Measurements from ENCODE around the gene KIAA0232.

The KIAA0232 gene

DNA sequence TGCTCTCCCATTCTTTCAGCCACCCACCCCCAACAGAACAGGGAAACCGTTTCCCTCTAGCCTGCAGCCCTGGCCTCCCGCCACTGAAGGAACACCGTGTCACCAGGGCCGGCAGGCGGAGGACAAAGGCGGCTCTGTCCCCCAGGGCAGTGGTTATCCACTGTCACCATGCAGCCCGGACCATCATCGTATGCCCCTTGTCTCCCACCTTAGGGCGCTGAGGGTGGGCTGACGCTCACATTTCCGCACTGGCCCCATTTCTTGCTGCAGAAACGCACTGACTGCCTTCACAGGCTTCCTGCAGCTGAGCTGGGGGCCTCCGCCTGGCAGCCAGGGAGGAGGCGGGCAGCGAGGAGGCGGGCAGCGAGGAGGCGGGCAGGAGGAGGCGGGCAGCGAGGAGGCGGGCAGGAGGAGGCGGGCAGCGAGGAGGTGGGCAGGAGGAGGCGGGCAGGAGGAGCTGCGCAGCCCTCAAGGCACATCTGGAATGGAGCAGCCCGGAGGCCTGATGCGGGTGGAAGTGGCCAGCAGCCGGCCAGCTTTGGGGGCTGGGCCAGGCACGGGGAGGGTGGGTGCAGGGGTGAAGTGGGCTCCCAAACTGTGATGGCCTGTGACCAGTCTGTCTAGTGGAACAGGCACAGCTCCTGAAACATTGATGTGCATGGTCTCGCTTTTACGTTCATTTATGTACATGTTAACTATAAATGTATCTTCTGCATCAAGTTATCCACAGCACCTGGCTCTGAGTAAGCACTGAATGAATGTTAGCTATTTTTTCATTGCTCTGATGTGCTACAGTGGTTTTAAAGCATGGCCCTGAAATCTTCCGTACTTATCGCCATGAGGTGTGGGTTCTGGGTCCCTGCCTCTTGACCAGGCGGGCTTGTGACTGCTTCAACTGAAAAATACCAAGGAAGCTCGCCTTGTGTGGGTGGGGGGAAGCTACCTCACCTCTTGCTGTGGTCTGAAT lies 20.6 kb upstream of the KIAA0232 start:
- no peak for DNase-seq
- TF ChIP-seq, protein P1, sequence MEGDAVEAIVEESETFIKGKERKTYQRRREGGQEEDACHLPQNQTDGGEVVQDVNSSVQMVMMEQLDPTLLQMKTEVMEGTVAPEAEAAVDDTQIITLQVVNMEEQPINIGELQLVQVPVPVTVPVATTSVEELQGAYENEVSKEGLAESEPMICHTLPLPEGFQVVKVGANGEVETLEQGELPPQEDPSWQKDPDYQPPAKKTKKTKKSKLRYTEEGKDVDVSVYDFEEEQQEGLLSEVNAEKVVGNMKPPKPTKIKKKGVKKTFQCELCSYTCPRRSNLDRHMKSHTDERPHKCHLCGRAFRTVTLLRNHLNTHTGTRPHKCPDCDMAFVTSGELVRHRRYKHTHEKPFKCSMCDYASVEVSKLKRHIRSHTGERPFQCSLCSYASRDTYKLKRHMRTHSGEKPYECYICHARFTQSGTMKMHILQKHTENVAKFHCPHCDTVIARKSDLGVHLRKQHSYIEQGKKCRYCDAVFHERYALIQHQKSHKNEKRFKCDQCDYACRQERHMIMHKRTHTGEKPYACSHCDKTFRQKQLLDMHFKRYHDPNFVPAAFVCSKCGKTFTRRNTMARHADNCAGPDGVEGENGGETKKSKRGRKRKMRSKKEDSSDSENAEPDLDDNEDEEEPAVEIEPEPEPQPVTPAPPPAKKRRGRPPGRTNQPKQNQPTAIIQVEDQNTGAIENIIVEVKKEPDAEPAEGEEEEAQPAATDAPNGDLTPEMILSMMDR (IDR thresholded peaks at IDR 0.05; ENCODE audit: low read depth, low read length), result no peak

DNA sequence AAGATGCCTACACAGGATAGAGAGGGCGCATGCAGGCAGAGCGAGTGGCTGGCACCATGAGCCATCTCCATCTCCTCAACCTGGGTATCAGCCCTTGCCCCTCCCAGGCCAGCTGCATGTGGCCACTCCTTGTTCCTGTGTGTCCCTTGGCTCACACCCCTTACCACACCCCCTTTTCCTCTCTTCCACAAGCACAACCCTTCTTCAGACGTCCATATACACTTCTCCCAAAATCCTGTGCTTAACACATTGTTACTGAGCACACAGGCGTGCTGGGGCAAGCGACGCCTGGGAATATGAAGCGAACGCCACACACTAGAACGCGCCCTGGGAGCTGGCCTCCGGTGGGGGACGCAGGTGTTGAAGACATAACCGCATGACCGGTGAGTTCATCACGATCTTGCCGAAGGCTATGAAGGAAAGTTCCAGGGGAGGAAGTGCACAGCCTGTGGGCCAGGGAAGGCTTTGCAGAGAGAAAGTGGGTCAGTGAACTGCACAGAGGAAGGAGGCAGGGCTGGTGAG lies 19.1 kb upstream of the KIAA0232 start:
- H3K36me3 ChIP-seq, result no peaks in the 10 kb centered on the region
- DNase-seq, result no peak
- H3K4me1 ChIP-seq, result no peaks in the 10 kb centered on the region
- no peaks in the 10 kb centered on the region for H3K9me3 ChIP-seq
- H3K4me3 ChIP-seq (ENCODE audit: low read depth, low read length), result no peak overlapping the region
- H3K27me3 ChIP-seq, result no peaks in the 10 kb centered on the region
- TF ChIP-seq, protein P1 (IDR thresholded peaks at IDR 0.05; ENCODE audit: low read depth, low read length), result peak; percentile 19; the same call in 1 of the 2 replicates

More for the DNA sequence above, 20.6 kb upstream of the KIAA0232 start:
- H3K27me3 ChIP-seq, result no peaks in the 10 kb centered on the region
- no peaks in the 10 kb centered on the region for H3K9me3 ChIP-seq
- no peak overlapping the region for H3K4me3 ChIP-seq (ENCODE audit: low read depth, low read length)
- H3K36me3 ChIP-seq, result no peaks in the 10 kb centered on the region
- H3K4me1 ChIP-seq, result no peaks in the 10 kb centered on the region

DNA sequence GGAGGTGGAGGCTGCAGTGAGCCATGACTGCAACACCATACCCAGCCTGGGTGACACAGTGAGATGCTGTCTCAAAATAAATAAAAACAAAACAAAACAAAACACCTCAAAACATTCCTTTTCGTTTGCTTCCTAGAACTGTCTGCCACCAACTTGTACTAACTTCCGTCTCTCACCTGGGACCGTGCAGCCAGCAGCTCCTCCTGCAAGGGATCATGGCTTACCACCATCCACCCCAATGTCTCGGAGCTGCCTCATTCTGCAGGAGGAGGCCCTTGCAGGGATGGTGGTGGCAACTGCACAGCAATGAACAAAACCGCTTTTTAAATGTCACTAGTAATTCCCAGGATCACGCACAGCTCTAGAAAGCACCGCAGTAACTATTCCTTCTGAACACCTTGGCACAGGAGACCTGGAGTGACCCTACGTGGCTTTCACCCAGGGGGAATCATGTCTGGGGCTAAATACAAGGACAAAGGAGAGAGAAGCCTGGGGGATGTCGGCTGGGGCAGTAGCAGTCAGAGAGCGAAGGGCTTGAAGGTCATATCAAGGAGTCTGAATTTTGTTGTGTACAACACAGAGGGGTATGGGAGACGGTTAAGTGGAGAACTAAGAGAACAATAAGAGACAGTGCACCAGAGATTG lies 17.4 kb upstream of the KIAA0232 start:
- TF ChIP-seq, protein P1 (IDR thresholded peaks at IDR 0.05; ENCODE audit: low read depth, low read length), result no peak
- DNase-seq, result no peak
- Histone ChIP-seq H3K4me3 (ENCODE audit: low read depth, low read length) (no peak overlapping the region), H3K36me3 (no peaks in the 10 kb centered on the region), H3K9me3 (no peaks in the 10 kb centered on the region), H3K4me1 (no peaks in the 10 kb centered on the region), H3K27me3 (no peaks in the 10 kb centered on the region)

DNA sequence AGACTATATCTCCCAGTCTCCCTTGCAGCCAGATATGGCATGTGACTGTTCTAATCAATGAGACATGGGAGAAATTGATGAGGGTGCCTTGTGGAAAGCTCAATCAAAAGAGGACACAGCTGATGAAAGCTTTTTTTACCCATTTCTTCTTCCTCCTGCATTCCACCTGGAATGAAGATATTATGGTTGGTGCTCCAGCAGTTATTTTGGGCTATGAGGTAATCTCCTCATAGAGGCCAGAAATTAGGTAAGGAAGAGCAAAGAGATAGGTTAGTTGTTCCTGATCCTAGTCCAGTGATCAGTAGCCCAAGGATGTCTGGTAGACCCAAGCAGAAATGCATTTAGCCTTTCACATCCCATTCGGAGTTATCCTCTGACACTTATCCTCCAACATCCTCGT lies 16.8 kb upstream of the KIAA0232 start:
- TF ChIP-seq, protein P1 (IDR thresholded peaks at IDR 0.05; ENCODE audit: low read depth, low read length), result no peak
- Histone ChIP-seq H3K9me3 (no peaks in the 10 kb centered on the region), H3K4me3 (ENCODE audit: low read depth, low read length) (no peak overlapping the region), H3K4me1 (no peaks in the 10 kb centered on the region), H3K36me3 (no peaks in the 10 kb centered on the region), H3K27me3 (no peaks in the 10 kb centered on the region)
- DNase-seq, result no peak

DNA sequence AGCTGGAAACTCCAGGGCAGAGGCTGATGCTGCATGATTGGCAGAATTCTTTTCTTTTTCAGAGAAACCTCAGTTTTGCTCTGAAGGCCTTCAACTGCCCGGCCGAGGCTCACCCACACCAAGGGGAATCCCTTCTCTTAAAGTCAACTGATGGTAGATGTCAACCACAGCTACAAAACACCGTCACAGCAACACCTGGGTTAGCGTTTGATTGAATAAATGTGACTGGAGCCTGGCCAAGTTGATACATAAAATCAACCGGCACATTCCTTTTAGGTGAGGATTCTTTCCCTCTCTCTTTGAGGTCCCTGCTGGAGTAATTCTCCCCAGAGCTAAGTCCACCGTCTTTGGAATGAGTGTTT lies 15.2 kb upstream of the KIAA0232 start:
- Histone ChIP-seq H3K4me1 (no peaks in the 10 kb centered on the region), H3K9me3 (no peaks in the 10 kb centered on the region), H3K36me3 (no peaks in the 10 kb centered on the region), H3K27me3 (no peaks in the 10 kb centered on the region), H3K4me3 (ENCODE audit: low read depth, low read length) (no peak overlapping the region)
- no peak for DNase-seq
- TF ChIP-seq, protein P1 (IDR thresholded peaks at IDR 0.05; ENCODE audit: low read depth, low read length), result no peak
